H9 (cell line): ENCODE results near the gene VRK3. TPM values are rescaled to one million over a fixed set of nuclear protein-coding genes. Genes with fewer than 3 reads are reported as not detected.

ENCODE experiments used
- DNase-seq: peaks from one replicate; pipeline ENCODE4 v3.0.0-alpha.2; 2017
- H2AFZ ChIP-seq: one replicate; pipeline ENCODE4 v1.6.1; 2013; ENCODE audit warnings: mild to moderate bottlenecking, low read length, control low read depth, moderate library complexity
- H2AK5ac ChIP-seq: 2 replicates; pipeline ENCODE4 v1.6.1; 2013; ENCODE audit warnings: low read length, control low read depth, mixed read lengths; ENCODE audit not compliant: insufficient read length
- H2BK120ac ChIP-seq: one replicate; pipeline ENCODE4 v1.6.1; 2013; ENCODE audit warnings: low read depth, mild to moderate bottlenecking, low read length, control low read depth, inconsistent platforms; ENCODE audit not compliant: poor library complexity, severe bottlenecking
- H2BK12ac ChIP-seq: 2 replicates; pipeline ENCODE4 v1.6.1; 2013; ENCODE audit warnings: low read length, control low read depth, mixed read lengths, low read depth; ENCODE audit not compliant: insufficient read length
- H2BK15ac ChIP-seq: 2 replicates; pipeline ENCODE4 v1.6.1; 2013; ENCODE audit warnings: low read depth, low read length, control low read depth
- H2BK20ac ChIP-seq: one replicate; pipeline ENCODE4 v1.6.1; 2013; ENCODE audit warnings: low read depth, mild to moderate bottlenecking, low read length, control low read depth, inconsistent platforms; ENCODE audit not compliant: poor library complexity, severe bottlenecking
- H2BK5ac ChIP-seq: 2 replicates; pipeline ENCODE4 v1.6.1; 2013; ENCODE audit warnings: low read length, control low read depth, mixed read lengths; ENCODE audit not compliant: insufficient read length
- H3K14ac ChIP-seq: 2 replicates; pipeline ENCODE4 v1.6.1; 2013; ENCODE audit warnings: low read length, control low read depth; ENCODE audit not compliant: insufficient read depth
- H3K18ac ChIP-seq: 2 replicates; pipeline ENCODE4 v1.6.1; 2013; ENCODE audit warnings: low read depth, mild to moderate bottlenecking, mixed read lengths, low read length, control low read depth; ENCODE audit not compliant: insufficient read length
- H3K23ac ChIP-seq: 2 replicates; pipeline ENCODE4 v1.6.1; 2013; ENCODE audit warnings: low read length, control low read depth, mixed read lengths, low read depth; ENCODE audit not compliant: insufficient read length
- H3K23me2 ChIP-seq: 2 replicates; pipeline ENCODE4 v1.6.1; 2013; ENCODE audit warnings: low read depth, mild to moderate bottlenecking, mixed read lengths, low read length, control low read depth; ENCODE audit not compliant: insufficient read length, poor library complexity, severe bottlenecking
- H3K27ac ChIP-seq: 2 replicates; pipeline ENCODE4 v1.5.1; 2013; ENCODE audit warnings: low read length, control low read depth, mixed read lengths, low read depth; ENCODE audit not compliant: insufficient read length
- H3K27me3 ChIP-seq: 2 replicates; pipeline ENCODE4 v1.6.1; 2013; ENCODE audit warnings: low read length, control low read depth, inconsistent platforms; ENCODE audit not compliant: insufficient read depth
- H3K4ac ChIP-seq: 2 replicates; pipeline ENCODE4 v1.6.1; 2013; ENCODE audit warnings: low read depth, mild to moderate bottlenecking, control low read depth, inconsistent platforms, low read length, moderate library complexity
- H3K4me1 ChIP-seq: 2 replicates; pipeline ENCODE4 v1.6.1; 2013; ENCODE audit warnings: low read length, control low read depth, inconsistent platforms; ENCODE audit not compliant: insufficient read depth
- H3K4me2 ChIP-seq: 2 replicates; pipeline ENCODE4 v1.6.1; 2013; ENCODE audit warnings: low read length, control low read depth, mixed read lengths; ENCODE audit not compliant: insufficient read length, insufficient read depth
- H3K56ac ChIP-seq: 2 replicates; pipeline ENCODE4 v1.6.1; 2013; ENCODE audit warnings: low read depth, mild to moderate bottlenecking, mixed read lengths, low read length, control low read depth; ENCODE audit not compliant: insufficient read length
- H3K79me1 ChIP-seq: 2 replicates; pipeline ENCODE4 v1.6.1; 2013; ENCODE audit warnings: low read depth, mild to moderate bottlenecking, moderate library complexity, low read length, control low read depth, inconsistent platforms; ENCODE audit not compliant: insufficient read depth, poor library complexity, severe bottlenecking
- H3K79me2 ChIP-seq: 2 replicates; pipeline ENCODE4 v1.6.1; 2013; ENCODE audit warnings: low read length, control low read depth, inconsistent platforms; ENCODE audit not compliant: insufficient read depth
- H3K9ac ChIP-seq: 2 replicates; pipeline ENCODE4 v1.6.1; 2013; ENCODE audit warnings: low read length, control low read depth, mixed read lengths; ENCODE audit not compliant: insufficient read length; ENCODE audit errors: extremely low read depth
- H3K9me3 ChIP-seq: one replicate; pipeline ENCODE4 v1.6.1; 2013; ENCODE audit warnings: low read depth, low read length, inconsistent platforms; ENCODE audit not compliant: control insufficient read depth
- H3T11ph ChIP-seq: one replicate; pipeline ENCODE4 v1.6.1; 2013; ENCODE audit warnings: mild to moderate bottlenecking, low read length, control low read depth, inconsistent platforms
- H4K20me1 ChIP-seq: one replicate; pipeline ENCODE4 v1.6.1; 2013; ENCODE audit not compliant: control insufficient read depth, insufficient read length, insufficient read depth
- H4K5ac ChIP-seq: 2 replicates; pipeline ENCODE4 v1.6.1; 2013; ENCODE audit warnings: low read depth, mild to moderate bottlenecking, mixed read lengths, low read length, control low read depth; ENCODE audit not compliant: insufficient read length
- H4K8ac ChIP-seq: replicated peaks from 2 replicates; pipeline ENCODE4 v1.6.1; 2013; ENCODE audit warnings: low read length, control low read depth, mixed read lengths, low read depth; ENCODE audit not compliant: insufficient read length
- H4K91ac ChIP-seq: 2 replicates; pipeline ENCODE4 v1.6.1; 2013; ENCODE audit warnings: low read depth, mild to moderate bottlenecking, moderate library complexity, mixed read lengths, low read length, control low read depth; ENCODE audit not compliant: insufficient read length
- H3K27ac Mint-ChIP-seq, 3 experiments: 2 replicates in 2 of 3; 3 replicates in 1 of 3; pipeline ENCODE4 v1.8.0; 2020 to 2021; ENCODE audit warnings: mixed read lengths in 3 of 3, mild to moderate bottlenecking in 1 of 3, moderate library complexity in 1 of 3
- H3K27me3 Mint-ChIP-seq: 2 replicates; pipeline ENCODE4 v1.8.0; 2021; ENCODE audit warnings: low read depth, mild to moderate bottlenecking, moderate library complexity, mixed read lengths
- H3K36me3 Mint-ChIP-seq, 3 experiments: 2 replicates in 2 of 3; 3 replicates in 1 of 3; pipeline ENCODE4 v1.8.0; 2020 to 2021; ENCODE audit warnings: low read depth in 3 of 3, mixed read lengths in 3 of 3; ENCODE audit not compliant: insufficient read depth in 1 of 3
- H3K4me1 Mint-ChIP-seq, 2 experiments: 2 replicates each; pipeline ENCODE4 v1.8.0; 2020; ENCODE audit warnings: mixed read lengths in 2 of 2
- H3K4me3 Mint-ChIP-seq, 2 experiments: 2 replicates in 1 of 2; 3 replicates in 1 of 2; pipeline ENCODE4 v1.8.0; 2020 to 2021; ENCODE audit warnings: mild to moderate bottlenecking in 2 of 2, mixed read lengths in 2 of 2, moderate library complexity in 1 of 2
- H3K9me3 Mint-ChIP-seq, 2 experiments: 2 replicates in 1 of 2; 3 replicates in 1 of 2; pipeline ENCODE4 v1.8.0; 2020; ENCODE audit warnings: mild to moderate bottlenecking in 2 of 2, mixed read lengths in 2 of 2, moderate library complexity in 1 of 2
- CTCF ChIP-seq: fragments of 200-600 bp; sonication (generic); conservative IDR thresholded peaks from 3 replicates; pipeline ENCODE4 v1.8.0; 2021; ENCODE audit warnings: antibody characterized with exemption, mild to moderate bottlenecking
- WGBS: extraction: QIAGEN DNeasy Blood & Tissue Kit; methylation state at CpG from one replicate; pipeline ENCODE4 v1.1.7; 2013; ENCODE audit warnings: missing lambda C conversion rate, low lambda C conversion rate, mixed read lengths; ENCODE audit not compliant: insufficient read length; ENCODE audit errors: extremely low coverage; 5-methylcytosine and 5-hydroxymethylcytosine counted together
- total RNA-seq: library from RNA; stranded (reverse); gene quantifications from 2 replicates; pipeline ENCODE4 v1.2.1, GENCODE V29; 2021

VRK3 gene
- total RNA-seq, 1 experiment from 2014 or later, result 33.5 TPM

- Histone ChIP-seq H3K27me3 (no peaks in the 10 kb centered on the region), H2BK120ac (no peak overlapping the region), H3K9ac (no peak overlapping the region), H3T11ph (no peak overlapping the region), H3K27ac (no peak overlapping the region), H2BK5ac (no peak overlapping the region), H3K23me2 (no peaks in the 10 kb centered on the region), H4K5ac (no peak overlapping the region), H3K9me3 (peaks cover 41% of the 10 kb centered on the region), H3K56ac (no peak overlapping the region), H3K14ac (no peak overlapping the region), H2BK20ac (no peak overlapping the region), H2AK5ac (no peak overlapping the region), H3K4me2 (no peak overlapping the region), H3K23ac (no peak overlapping the region), H2BK15ac (no peak overlapping the region), H4K20me1 (no peaks in the 10 kb centered on the region), H3K4ac (no peak overlapping the region), H4K91ac (no peak overlapping the region), H3K18ac (no peak overlapping the region), H4K8ac (no peak overlapping the region), H3K79me2 (no peaks in the 10 kb centered on the region), H3K4me1 (no peaks in the 10 kb centered on the region), H2AFZ (no peak overlapping the region), H2BK12ac (no peak overlapping the region), H3K79me1 (no peaks in the 10 kb centered on the region)
- no CpG with 5 or more reads among the region's 6 CpGs for WGBS
- Mint-ChIP-seq H3K4me1 (no peaks in the 10 kb centered on the region), H3K36me3 (peaks cover 83 to 89% (median 85%) of the 10 kb centered on the region in 3 experiments), H3K27ac (no peak overlapping the region; a peak in 1 of 7 replicates), H3K27me3 (peaks cover 6% of the 10 kb centered on the region), H3K4me3 (no peak overlapping the region), H3K9me3 (peaks cover 43% of the 10 kb centered on the region in 2 experiments)
- DNase-seq, result no peak
- no peak for TF ChIP-seq CTCF
These were observed 15.8 kb upstream of the VRK3 start for GRCh38 chr19:50040967-50041366.
